BJ (cell line): ENCODE measurements around the gene FBP1. TPM values are rescaled to one million over a fixed set of nuclear protein-coding genes. Genes with fewer than 3 reads are reported as not detected.

ENCODE experiments used
- CTCF ChIA-PET: fragments of 350-600 bp; formaldehyde crosslinking; extraction: SDS; loops from one replicate; lab custom pipeline; 2021; ENCODE audit warnings: antibody characterized with exemption, inconsistent platforms; lab: Yijun Ruan, JAX
- POLR2A ChIA-PET: fragments of 300-600 bp; sonication (Branson Sonifier 250); formaldehyde crosslinking; extraction: SDS; loops from one replicate; lab custom pipeline; 2021; ENCODE audit warnings: antibody characterized with exemption; lab: Charles Lee
- DNase-seq: peaks from one replicate; pipeline ENCODE4 v3.0.0-alpha.2; 2011; ENCODE audit warnings: low read depth
- H3K27me3 ChIP-seq: 2 replicates; pipeline ENCODE4 v1.6.0; 2011; ENCODE audit warnings: low read length; ENCODE audit not compliant: control insufficient read depth, insufficient read depth
- H3K36me3 ChIP-seq: 2 replicates; pipeline ENCODE4 v1.5.1; 2011; ENCODE audit warnings: low read length; ENCODE audit not compliant: control insufficient read depth, insufficient read depth
- H3K4me3 ChIP-seq: 2 replicates; pipeline ENCODE4 v1.5.1; 2011; ENCODE audit warnings: low read depth, mild to moderate bottlenecking, control low read depth, low read length
- polyA minus RNA-seq: library from RNA; depleted of rRNA, polyadenylated mRNA; stranded (reverse); fragments of >200 nt; gene quantifications from 2 replicates; pipeline ENCODE4 v1.2.3, GENCODE V29; 2011; rRNA and poly(A)+ RNA removed
- polyA plus RNA-seq: library from polyadenylated mRNA; depleted of rRNA; stranded (reverse); fragments of >200 nt; gene quantifications from 2 replicates; pipeline ENCODE4 v1.2.3, GENCODE V29; 2011; rRNA removed
- TF ChIP-seq, protein P1 (sequence below): IDR thresholded peaks from 2 replicates; pipeline ENCODE4 v1.5.1; 2011; ENCODE audit warnings: low read depth, mild to moderate bottlenecking, control low read depth, inconsistent platforms, low read length, moderate library complexity; ENCODE audit not compliant: insufficient read depth

The FBP1 gene
- polyA plus RNA-seq (0.15 and 0.23 TPM in 2 replicates), polyA minus RNA-seq (not detected in 2 replicates)

DNA sequence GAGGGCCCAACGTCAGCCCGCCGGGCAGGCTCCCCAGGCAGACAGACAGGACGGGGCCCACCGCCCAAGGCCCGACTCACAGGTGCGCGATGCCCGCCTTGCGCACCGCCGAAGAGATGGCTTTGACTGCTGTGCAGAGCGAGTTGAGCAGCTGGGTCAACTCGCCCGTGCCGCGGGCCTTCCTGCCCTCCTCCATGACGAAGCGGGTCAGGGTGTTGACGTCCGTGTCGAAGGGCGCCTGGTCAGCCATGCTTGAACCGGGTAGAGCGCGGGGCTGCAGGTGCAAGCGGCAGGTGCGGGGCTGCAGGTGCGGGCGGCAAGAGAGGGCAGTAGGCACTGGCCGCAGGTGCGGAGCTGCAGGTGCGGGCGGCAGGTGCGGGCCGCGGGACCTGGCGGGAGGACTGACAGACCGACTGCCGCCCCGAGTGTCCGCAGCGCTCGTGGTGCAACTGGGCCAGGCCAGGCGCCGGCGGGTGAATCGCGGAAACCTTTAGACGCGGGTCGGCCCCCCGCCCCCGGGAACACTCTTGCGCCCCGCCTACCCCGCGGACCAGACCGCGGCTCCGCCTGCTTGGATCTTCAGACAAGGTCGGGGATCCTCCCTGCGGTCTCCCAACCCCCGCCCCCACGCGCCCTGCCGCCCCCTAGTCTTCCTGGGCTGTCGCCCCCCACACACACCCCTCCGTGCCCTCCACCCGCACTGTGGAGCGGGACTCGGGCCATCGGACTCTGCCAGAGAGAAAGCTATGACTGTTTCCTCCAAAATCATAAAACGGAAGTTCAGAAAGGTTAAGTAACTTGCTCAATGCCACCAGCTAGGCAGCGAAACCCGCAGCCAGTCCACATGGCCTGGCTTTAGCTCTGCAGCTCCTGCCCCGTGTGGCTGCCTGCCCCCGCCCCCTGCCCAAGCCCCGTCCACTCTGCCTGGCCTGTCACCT is at the start of gene FBP1:
TSS of gene FBP1 (minus strand) at position 458 of the 938 bp plus-strand sequence. CDS start at position 250, 208 bp downstream.
- Histone ChIP-seq H3K27me3 (peaks cover 10% of the 10 kb centered on the region), H3K4me3 (peak within 1 kb of the TSS; percentile 42), H3K36me3 (no peaks in the 10 kb centered on the region)
- TF ChIP-seq, protein P1, sequence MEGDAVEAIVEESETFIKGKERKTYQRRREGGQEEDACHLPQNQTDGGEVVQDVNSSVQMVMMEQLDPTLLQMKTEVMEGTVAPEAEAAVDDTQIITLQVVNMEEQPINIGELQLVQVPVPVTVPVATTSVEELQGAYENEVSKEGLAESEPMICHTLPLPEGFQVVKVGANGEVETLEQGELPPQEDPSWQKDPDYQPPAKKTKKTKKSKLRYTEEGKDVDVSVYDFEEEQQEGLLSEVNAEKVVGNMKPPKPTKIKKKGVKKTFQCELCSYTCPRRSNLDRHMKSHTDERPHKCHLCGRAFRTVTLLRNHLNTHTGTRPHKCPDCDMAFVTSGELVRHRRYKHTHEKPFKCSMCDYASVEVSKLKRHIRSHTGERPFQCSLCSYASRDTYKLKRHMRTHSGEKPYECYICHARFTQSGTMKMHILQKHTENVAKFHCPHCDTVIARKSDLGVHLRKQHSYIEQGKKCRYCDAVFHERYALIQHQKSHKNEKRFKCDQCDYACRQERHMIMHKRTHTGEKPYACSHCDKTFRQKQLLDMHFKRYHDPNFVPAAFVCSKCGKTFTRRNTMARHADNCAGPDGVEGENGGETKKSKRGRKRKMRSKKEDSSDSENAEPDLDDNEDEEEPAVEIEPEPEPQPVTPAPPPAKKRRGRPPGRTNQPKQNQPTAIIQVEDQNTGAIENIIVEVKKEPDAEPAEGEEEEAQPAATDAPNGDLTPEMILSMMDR = no peak
- ChIA-PET POLR2A (no interaction called here), CTCF (interaction anchor here (0.7 kb wide), 2 partner anchors 126 to 491 kb away, joined by 3 read pairs; no protein-coding TSS in a partner anchor)
- no peak for DNase-seq

DNA sequence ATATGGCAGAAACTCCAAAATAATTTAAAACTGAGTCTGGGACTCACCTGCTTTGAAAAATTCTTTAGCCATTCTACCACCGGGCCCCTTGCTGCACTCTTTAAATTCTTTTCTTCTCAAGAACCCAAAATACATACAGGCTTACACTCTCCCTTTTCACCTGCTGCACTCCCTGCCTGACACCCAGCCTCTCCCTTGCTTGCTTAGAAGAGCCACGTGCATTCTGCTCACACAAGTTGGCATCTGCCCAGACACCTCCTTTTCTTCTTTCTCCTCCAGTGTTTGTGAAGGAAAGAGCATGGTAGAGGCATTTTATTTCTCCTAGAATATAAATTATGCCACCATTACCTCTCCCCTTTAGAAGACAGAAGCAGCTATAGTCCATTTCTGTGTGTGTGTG is 48.1 kb upstream of the FBP1 start:
- Histone ChIP-seq H3K36me3 (no peaks in the 10 kb centered on the region), H3K27me3 (peaks cover 2% of the 10 kb centered on the region), H3K4me3 (no peak overlapping the region)
- TF ChIP-seq, protein P1 = no peak
- no peak for DNase-seq
- ChIA-PET CTCF (interaction anchor here (1.5 kb wide), 1 partner anchor 438 kb away, joined by 4 read pairs; no protein-coding TSS in a partner anchor), POLR2A (no interaction called here)

DNA sequence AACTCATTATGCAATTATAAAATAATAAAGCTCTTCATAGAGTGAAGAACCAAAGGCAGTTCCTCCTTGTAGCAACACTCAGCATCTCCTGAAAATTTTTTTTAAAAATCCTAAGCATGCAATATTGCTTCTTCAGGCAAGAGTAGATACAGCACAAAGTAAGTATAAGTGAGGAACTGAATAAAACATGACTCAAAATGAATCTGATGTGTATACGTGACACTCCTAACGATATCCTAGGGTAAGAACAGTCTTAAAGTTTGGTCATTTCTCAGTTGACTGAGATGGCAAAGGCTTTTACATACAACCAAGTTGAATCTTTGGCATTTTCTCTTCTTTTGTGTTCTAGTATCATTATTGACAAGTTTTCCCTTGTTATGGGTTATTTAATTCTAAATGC is 46.0 kb upstream of the FBP1 start:
- Histone ChIP-seq H3K27me3 (peaks cover 2% of the 10 kb centered on the region; the same call in 1 of the 2 replicates), H3K36me3 (no peaks in the 10 kb centered on the region), H3K4me3 (no peak overlapping the region)
- ChIA-PET CTCF (interaction anchor here (20.6 kb wide), 1 partner anchor 444 kb away, joined by 377 read pairs; no protein-coding TSS in a partner anchor), POLR2A (no interaction called here)
- TF ChIP-seq, protein P1 = no peak
- no peak for DNase-seq

DNA sequence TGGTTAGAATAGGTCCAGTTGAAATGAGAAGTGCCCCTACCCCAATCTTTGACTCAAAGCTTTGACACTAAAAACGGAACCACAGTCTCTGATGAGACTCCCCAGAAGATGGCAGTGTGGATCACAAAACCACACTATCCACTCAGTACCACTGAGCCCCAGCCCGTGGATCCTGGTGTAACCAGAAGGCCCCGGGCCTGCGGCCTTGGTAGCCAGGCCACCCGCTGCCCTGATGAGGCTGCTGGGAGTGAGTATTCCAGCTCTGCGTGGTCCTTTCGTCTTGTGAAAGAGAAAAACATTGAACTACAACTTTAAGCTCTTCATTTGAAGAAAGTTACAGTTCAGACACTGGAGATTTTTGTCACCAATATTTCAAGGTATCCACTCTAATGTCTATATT is 42.2 kb upstream of the FBP1 start:
- Histone ChIP-seq H3K27me3 (no peaks in the 10 kb centered on the region), H3K4me3 (no peak overlapping the region), H3K36me3 (no peaks in the 10 kb centered on the region)
- CTCF ChIA-PET = interaction anchor here (0.6 to 20.6 kb wide), 52 partner anchors 9 to 487 kb away, joined by 3 to 377 read pairs (median 4); no protein-coding TSS in a partner anchor
- POLR2A ChIA-PET = interaction anchor here (0.6 kb wide), 2 partner anchors 180 to 334 kb away, joined by 4 to 9 read pairs; no protein-coding TSS in a partner anchor
- TF ChIP-seq, protein P1 = peak; percentile 80
- DNase-seq = no peak

DNA sequence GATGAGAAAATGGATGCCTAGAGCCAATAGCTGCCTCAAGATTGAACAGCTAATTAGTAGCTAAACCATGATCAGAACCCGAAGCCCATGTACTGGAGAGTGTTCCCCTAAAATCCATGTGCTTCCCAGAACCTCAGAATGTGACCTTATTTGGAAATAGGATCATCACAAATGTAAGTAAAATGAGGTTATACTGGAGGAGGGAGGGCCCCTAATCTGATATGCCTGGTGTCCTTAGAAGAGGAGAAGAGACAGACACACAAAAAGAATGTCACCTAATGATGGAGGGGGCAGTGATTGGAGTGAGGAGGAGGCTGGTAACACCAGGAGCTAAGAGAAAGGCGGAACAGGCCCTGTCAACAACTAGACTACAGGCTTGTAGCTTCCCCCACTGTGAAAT is 41.3 kb upstream of the FBP1 start:
- TF ChIP-seq, protein P1 = no peak
- ChIA-PET POLR2A (interaction anchor here (0.7 kb wide), 1 partner anchor 241 kb away, joined by 3 read pairs; no protein-coding TSS in a partner anchor), CTCF (interaction anchor here (0.7 to 20.6 kb wide), 41 partner anchors 10 to 487 kb away, joined by 3 to 377 read pairs (median 4); no protein-coding TSS in a partner anchor)
- Histone ChIP-seq H3K4me3 (no peak overlapping the region), H3K27me3 (no peaks in the 10 kb centered on the region), H3K36me3 (no peaks in the 10 kb centered on the region)
- DNase-seq = no peak
